IPS-18c (cell line): Measurements from ENCODE around the gene LARGE1.
"Not testable (repeated sequence)": the region's sequence is repeated elsewhere in the genome, so short reads cannot be mapped to it uniquely, and the experiment has no call there.

Experiments used
- H3K4me3 ChIP-seq: 2 replicates; pipeline ENCODE4 v1.7.0; 2013; ENCODE audit warnings: low read depth, mild to moderate bottlenecking, low read length, moderate library complexity; ENCODE audit not compliant: insufficient read depth
- H3K9me3 ChIP-seq: one replicate; pipeline ENCODE4 v1.6.1; 2013; ENCODE audit warnings: mild to moderate bottlenecking, low read length, moderate library complexity; ENCODE audit not compliant: control insufficient read depth, insufficient read depth

Gene LARGE1

GRCh38 chr22:33569559-33569958 is 350.7 kb downstream of the LARGE1 start:
- H3K9me3 ChIP-seq, result no peaks in the 10 kb centered on the region
- no peak overlapping the region for H3K4me3 ChIP-seq

- H3K9me3 ChIP-seq, result no peaks in the 10 kb centered on the region
- no peak overlapping the region for H3K4me3 ChIP-seq
Measured at GRCh38 chr22:33569018-33569417, 351.3 kb downstream of the LARGE1 start.

GRCh38 chr22:33566495-33566894 is 353.8 kb downstream of the LARGE1 start:
- H3K4me3 ChIP-seq, result not testable (repeated sequence)

GRCh38 chr22:33565580-33565995 is 354.7 kb downstream of the LARGE1 start:
- Histone ChIP-seq H3K9me3 (no peaks in the 10 kb centered on the region), H3K4me3 (no peak overlapping the region)

More at GRCh38 chr22:33566495-33566894, 353.8 kb downstream of the LARGE1 start:
- not testable (repeated sequence) for H3K9me3 ChIP-seq

GRCh38 chr22:33564683-33565082 is 355.6 kb downstream of the LARGE1 start:
- peaks cover under 1% of the 10 kb centered on the region for H3K9me3 ChIP-seq
- H3K4me3 ChIP-seq, result no peak overlapping the region

GRCh38 chr22:33563220-33563964 is 356.9 kb downstream of the LARGE1 start:
- Histone ChIP-seq H3K9me3 (peaks cover 2% of the 10 kb centered on the region), H3K4me3 (no peak overlapping the region)

GRCh38 chr22:33562501-33562900 is 357.8 kb downstream of the LARGE1 start:
- Histone ChIP-seq H3K4me3 (no peak overlapping the region), H3K9me3 (peaks cover 2% of the 10 kb centered on the region)

DNA sequence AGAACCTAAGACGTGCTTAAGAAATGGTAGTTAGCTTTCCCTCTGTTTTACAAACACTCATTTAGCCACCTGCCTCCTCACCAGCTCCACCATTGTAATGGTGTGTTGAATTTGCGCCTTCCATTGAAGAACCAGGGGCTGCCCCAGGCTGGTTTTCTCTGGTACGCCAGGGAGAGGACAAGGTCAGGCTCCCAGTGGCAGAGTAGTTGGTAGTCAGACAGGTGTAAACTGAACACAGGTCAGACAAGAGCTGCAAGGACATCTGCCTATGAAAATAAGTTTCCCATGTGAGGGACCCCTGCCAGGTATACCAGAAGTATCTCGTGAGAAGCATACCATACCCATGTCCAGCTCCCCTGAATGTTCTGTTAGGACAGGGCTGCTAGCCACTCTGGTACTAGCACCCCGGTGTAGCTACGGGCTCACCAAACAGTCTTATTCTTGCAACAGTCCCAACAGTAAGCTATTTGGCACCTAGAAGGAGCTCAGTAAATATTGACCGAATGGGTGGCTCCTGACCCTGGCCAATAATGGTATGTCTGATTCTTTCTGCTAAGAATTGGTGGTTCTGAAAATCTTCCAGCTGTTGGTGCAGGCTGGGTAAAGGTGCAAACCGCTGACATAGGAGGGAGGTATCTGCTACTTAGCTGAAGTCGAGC is 359.0 kb downstream of the LARGE1 start:
- Histone ChIP-seq H3K4me3 (no peak overlapping the region), H3K9me3 (peaks cover 2% of the 10 kb centered on the region)

GRCh38 chr22:33557836-33558235 is 362.4 kb downstream of the LARGE1 start:
- H3K4me3 ChIP-seq, result no peak overlapping the region
- peaks cover 2% of the 10 kb centered on the region for H3K9me3 ChIP-seq

DNA sequence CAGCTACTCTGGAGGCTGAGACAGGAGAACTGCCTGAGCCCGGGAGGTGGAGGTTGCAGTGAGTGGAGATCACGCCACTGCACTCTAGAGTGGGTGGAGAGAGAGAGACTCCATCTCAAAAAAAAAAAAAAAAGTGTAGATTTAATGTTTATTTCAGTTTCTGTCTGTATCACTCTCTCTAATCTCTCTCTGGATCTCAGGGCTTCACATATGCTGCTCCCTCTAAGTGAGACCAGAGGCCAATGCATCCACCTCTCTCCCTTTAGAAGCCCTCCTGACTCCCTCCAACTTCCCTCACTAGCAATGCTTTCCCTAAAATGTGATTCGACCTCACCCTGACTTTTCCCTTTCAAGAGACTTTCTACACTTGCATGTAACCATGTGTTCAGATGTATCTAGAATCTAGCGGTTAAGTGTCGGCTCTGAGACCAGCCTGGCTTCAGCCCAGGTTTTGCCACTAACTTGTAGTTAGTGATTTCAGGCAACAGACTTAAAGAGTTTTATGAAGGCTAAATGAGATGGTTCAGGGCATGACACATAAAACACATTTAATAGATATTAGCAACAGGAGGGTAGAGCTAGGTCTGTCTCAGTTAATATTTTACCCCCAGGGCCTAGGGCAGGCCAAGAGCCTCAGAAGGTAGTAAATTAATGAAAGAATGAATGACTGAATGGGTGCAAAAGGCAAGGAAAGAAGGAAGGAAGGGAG is 364.3 kb downstream of the LARGE1 start:
- Histone ChIP-seq H3K9me3 (peaks cover 2% of the 10 kb centered on the region), H3K4me3 (no peak overlapping the region)

DNA sequence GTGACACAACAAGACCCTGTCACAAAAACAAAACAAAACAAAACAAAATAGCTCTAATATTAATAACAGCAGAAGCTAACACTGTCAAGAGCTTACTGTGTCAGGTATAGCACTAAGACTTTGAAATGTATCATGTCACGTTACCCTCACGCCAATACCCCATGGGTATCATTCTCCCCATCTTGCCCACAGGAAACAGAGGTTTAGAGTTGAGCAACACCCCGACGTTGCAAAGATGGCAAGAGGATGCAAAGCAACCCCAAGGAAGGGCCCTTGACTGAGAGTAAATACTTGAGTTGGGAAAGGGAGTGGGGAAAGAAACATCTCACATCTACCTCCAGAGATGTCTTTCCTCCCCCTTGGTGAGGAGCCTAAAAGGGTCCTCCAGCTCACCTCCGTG is 366.8 kb downstream of the LARGE1 start:
- no peak overlapping the region for H3K4me3 ChIP-seq
- H3K9me3 ChIP-seq, result no peaks in the 10 kb centered on the region

- H3K4me3 ChIP-seq, result no peak overlapping the region
- no peaks in the 10 kb centered on the region for H3K9me3 ChIP-seq
Measured at GRCh38 chr22:33544707-33545106, 375.6 kb downstream of the LARGE1 start.

DNA sequence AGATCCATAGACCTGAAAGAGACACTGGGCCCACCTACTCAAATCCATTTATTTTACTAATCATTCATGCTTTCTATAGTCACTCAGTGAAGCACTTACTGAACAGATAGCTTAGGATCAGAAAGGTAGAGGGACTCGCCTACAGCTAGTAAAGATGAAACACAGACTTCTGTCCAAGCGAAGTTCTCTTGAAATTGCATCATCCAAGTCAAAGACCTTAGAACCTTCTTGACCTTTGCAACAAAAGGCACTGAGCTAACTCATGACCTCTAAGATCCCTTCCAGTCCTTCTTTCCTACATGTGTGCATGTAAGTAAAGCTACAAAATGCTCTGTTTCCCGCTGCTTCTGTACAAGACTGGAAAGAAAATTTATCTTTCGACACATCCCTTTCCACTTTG is 377.6 kb downstream of the LARGE1 start:
- H3K9me3 ChIP-seq, result no peaks in the 10 kb centered on the region
- no peak overlapping the region for H3K4me3 ChIP-seq

DNA sequence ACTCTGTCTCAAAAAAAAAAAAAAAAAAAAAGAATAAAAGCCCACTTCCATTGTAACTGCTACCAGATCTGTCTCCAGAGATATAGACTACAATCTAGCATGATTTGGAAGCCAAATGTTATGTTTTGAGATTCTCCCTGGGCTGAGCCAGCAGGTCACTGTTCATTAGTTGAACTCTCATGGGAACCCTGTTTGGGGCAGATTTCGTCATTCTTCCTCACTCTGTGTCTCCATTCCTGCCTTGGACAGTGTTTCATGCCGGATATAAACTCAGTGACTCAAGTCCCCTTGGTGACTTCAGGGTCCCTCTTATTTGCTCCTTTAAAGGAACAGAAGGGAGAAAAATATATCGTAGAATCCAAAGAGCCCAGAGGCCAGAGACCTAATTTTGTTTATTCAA is 378.1 kb downstream of the LARGE1 start:
- no peaks in the 10 kb centered on the region for H3K9me3 ChIP-seq
- H3K4me3 ChIP-seq, result no peak overlapping the region

DNA sequence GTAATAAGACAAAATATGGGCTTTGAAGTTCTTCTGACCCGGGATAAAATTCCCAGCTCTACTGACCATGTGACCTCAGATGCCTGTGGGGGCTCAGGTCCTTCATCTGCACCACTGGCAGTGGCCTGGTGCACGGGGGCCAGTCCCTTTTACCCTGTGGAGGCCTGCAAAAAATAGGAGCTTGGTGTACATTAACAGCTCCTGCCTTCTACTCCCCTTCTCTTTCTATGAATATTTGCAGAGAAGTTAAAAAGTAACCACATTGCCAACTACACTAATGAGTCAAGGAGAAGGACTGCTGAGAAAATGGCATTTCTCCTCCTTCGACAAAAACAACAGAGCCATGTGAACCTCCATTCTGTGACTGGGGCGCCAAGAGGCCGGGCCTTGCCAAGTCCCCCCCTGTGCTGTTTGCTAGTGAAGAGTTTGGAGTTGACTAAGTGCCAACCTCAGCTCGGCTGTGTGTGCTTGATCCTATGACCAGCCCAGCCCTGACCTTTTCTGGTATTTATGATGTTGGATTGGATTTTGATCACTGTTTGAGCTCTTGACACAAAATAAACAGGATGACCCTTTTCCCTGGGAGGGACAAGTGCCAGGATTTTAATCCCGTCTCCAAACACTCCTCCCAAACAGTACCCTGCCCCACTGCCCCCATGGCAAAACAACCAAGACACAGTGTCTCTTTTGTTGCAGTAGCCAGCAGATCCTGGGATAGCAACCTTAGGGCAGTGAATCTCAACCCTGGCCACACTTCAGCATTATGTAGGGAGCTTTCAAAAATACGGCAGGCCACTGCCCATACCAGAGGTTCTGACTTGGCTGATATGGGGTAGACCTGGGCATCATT is 380.1 kb downstream of the LARGE1 start:
- H3K4me3 ChIP-seq, result no peak overlapping the region
- H3K9me3 ChIP-seq, result no peaks in the 10 kb centered on the region

GRCh38 chr22:33539202-33539901 is 380.9 kb downstream of the LARGE1 start:
- H3K9me3 ChIP-seq, result no peaks in the 10 kb centered on the region
- no peak overlapping the region for H3K4me3 ChIP-seq
